Adrenal gland (tissue), 5 donors: Measurements from ENCODE around the gene FBXO28.

Experiments
- CTCF ChIP-seq, 6 experiments: fragments of 450-650 bp in 4 of 6; fragments of 200-600 bp in 2 of 6; sonication (generic) in 1 of 6; IDR thresholded peaks; 1 replicate in 5 of 6; 2 replicates in 1 of 6; pipeline versions ENCODE4 v1.5.1 to v1.8.0; 2016 to 2021; ENCODE audit warnings: antibody characterized with exemption in 6 of 6, mild to moderate bottlenecking in 2 of 6, moderate library complexity in 1 of 6
- POLR2A ChIP-seq, 2 donors: fragments of 450-650 bp; IDR thresholded peaks; one replicate each; pipeline ENCODE4 v1.6.1; 2017; ENCODE audit warnings: antibody characterized with exemption in 2 of 2, mild to moderate bottlenecking in 2 of 2, moderate library complexity in 1 of 2
- donor health status: DM: no; HTN: no; CAD: no.

- no peak for TF ChIP-seq CTCF (IDR thresholded peaks at IDR 0.05)
- TF ChIP-seq POLR2A (IDR thresholded peaks at IDR 0.05): no peak
These were observed 870 bp downstream of the FBXO28 start for GRCh38 chr1:224114787-224115175.
